Brain microvascular endothelial cell (primary cell): ENCODE data around the gene LRRK2.
"Not testable (repeated sequence)": the region's sequence is repeated elsewhere in the genome, so short reads cannot be mapped to it uniquely, and the experiment has no call there.

Source experiments
- DNase-seq: peaks from one replicate; pipeline ENCODE4 v3.0.0-alpha.2; 2020
- H3K27ac ChIP-seq: fragments of 250-450 bp; sonication (Bioruptor Pico); 2 replicates; pipeline ENCODE4 v1.5.1; 2020; ENCODE audit warnings: mild to moderate bottlenecking, moderate library complexity
- H3K27me3 ChIP-seq: fragments of 250-450 bp; sonication (Bioruptor Pico); replicated peaks from 2 replicates; pipeline ENCODE4 v1.5.1; 2020; ENCODE audit warnings: mild to moderate bottlenecking
- H3K36me3 ChIP-seq: fragments of 250-450 bp; sonication (Bioruptor Pico); replicated peaks from 2 replicates; pipeline ENCODE4 v1.5.1; 2020; ENCODE audit warnings: mild to moderate bottlenecking
- H3K4me3 ChIP-seq: 2 replicates; pipeline ENCODE4 v1.5.1; 2011; ENCODE audit warnings: low read depth, mild to moderate bottlenecking, control low read depth, low read length, moderate library complexity
- in situ Hi-C: cut with HindIII; loops from 2 replicates; pipeline ENCODE4 v1.10.0; 2017; ENCODE audit warnings: low sequenced_read_pairs, low pct_ligation_motif_present
- TF ChIP-seq, protein P1 (sequence below): IDR thresholded peaks from 2 replicates; pipeline ENCODE4 v1.5.1; 2011; ENCODE audit warnings: low read depth, mild to moderate bottlenecking, moderate library complexity, low read length, control low read depth, inconsistent platforms; ENCODE audit errors: missing control alignments

Gene LRRK2

DNA sequence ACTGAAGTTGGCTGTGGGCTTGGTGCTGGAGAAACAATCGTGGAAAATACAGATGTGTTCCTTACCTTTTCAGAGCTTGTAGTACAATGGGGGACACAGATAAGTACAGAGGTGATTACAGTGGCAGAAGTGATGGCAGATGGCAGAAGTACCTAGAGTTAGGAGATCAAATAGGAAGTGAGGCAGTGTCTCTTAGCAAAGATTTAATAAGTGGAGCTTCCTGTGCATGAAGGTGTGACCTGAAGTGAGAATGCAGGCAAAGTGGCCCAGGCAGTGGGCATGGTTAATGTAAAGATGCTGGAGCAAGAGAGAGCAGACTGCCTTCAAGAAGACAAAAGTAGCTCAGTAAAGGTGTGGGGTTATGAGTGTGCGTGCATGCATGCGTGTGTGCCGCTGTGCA lies 16.0 kb downstream of the LRRK2 start:
- TF ChIP-seq, protein P1, sequence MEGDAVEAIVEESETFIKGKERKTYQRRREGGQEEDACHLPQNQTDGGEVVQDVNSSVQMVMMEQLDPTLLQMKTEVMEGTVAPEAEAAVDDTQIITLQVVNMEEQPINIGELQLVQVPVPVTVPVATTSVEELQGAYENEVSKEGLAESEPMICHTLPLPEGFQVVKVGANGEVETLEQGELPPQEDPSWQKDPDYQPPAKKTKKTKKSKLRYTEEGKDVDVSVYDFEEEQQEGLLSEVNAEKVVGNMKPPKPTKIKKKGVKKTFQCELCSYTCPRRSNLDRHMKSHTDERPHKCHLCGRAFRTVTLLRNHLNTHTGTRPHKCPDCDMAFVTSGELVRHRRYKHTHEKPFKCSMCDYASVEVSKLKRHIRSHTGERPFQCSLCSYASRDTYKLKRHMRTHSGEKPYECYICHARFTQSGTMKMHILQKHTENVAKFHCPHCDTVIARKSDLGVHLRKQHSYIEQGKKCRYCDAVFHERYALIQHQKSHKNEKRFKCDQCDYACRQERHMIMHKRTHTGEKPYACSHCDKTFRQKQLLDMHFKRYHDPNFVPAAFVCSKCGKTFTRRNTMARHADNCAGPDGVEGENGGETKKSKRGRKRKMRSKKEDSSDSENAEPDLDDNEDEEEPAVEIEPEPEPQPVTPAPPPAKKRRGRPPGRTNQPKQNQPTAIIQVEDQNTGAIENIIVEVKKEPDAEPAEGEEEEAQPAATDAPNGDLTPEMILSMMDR = no peak
- no peaks in the 10 kb centered on the region for H3K27me3 ChIP-seq
- no peak for DNase-seq
- no peak overlapping the region for H3K4me3 ChIP-seq
- H3K27ac ChIP-seq = no peak overlapping the region
- no peaks in the 10 kb centered on the region for H3K36me3 ChIP-seq
- in situ Hi-C loops = no loop called here

DNA sequence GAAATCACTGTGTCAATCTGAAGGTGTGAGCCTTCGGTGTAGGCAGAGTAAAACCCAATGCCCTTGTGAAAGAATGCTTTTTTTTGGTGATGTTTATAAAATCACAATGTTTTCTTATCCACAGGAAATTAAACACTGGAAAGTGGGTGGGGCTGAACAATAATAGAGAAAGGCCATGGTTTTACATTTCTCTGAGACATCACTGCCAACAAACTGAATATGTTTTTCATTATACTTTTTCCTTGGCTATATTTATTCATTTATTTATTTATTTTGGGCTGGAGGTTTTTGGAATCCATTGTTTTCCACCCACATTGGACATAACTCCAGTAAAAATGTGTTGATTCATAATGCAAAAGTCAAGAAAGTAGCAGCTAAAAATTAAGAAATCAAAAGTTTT lies 16.9 kb downstream of the LRRK2 start:
- DNase-seq = no peak
- H3K4me3 ChIP-seq = no peak overlapping the region
- H3K27me3 ChIP-seq = no peaks in the 10 kb centered on the region
- TF ChIP-seq, protein P1 = no peak
- no peaks in the 10 kb centered on the region for H3K36me3 ChIP-seq
- H3K27ac ChIP-seq = no peak overlapping the region
- in situ Hi-C loops = no loop called here

DNA sequence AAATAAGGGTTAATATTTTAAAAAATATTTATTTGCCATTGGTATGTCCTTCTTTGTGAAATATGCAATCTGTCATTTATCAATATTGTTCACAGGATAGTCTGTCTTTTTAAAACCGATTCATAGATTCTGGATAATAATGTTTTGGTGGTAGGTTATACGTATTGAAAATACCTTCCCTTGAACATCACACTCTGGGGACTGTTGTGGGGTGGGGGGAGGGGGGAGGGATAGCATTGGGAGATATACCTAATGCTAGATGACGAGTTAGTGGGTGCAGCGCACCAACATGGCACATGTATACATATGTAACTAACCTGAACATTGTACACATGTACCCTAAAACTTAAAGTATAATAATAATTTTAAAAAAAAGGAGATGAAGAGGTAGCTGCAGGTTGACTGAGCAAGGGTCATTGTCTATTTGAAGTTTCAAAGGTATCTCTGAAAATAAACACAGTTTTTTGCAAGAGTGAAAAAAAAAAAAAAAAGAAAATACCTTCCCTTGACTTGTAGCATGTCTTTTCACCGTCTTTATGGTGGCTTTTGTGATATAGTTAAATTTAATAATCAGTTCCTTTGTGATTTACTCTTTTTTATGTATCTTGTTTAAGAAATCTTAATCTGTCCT lies 19.8 kb downstream of the LRRK2 start:
- H3K27me3 ChIP-seq, DNase-seq, H3K36me3 ChIP-seq, H3K27ac ChIP-seq, H3K4me3 ChIP-seq, in situ Hi-C loops: not testable (repeated sequence)

DNA sequence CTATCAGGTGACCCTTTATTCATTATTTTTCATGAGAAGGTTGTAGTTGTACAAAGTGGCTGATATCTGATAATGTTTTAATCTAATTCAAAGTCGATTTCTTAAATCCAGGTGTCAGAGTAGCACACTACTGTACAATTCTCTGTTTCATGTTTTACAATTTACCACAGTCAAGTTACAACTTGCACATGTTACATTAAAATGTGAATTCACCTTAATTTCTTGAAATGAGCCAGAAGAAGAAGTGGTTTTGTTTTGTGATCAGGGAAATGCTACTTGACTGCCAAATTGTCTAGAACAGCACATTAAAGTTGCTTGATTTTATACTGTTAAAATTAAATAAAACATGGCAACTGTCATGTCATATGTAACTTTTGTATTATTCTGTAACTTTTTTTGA lies 23.2 kb downstream of the LRRK2 start:
- DNase-seq = no peak
- in situ Hi-C loops = no loop called here
- no peak overlapping the region for H3K27ac ChIP-seq
- H3K27me3 ChIP-seq = no peaks in the 10 kb centered on the region
- TF ChIP-seq, protein P1 = no peak
- no peaks in the 10 kb centered on the region for H3K36me3 ChIP-seq
- H3K4me3 ChIP-seq = no peak overlapping the region

DNA sequence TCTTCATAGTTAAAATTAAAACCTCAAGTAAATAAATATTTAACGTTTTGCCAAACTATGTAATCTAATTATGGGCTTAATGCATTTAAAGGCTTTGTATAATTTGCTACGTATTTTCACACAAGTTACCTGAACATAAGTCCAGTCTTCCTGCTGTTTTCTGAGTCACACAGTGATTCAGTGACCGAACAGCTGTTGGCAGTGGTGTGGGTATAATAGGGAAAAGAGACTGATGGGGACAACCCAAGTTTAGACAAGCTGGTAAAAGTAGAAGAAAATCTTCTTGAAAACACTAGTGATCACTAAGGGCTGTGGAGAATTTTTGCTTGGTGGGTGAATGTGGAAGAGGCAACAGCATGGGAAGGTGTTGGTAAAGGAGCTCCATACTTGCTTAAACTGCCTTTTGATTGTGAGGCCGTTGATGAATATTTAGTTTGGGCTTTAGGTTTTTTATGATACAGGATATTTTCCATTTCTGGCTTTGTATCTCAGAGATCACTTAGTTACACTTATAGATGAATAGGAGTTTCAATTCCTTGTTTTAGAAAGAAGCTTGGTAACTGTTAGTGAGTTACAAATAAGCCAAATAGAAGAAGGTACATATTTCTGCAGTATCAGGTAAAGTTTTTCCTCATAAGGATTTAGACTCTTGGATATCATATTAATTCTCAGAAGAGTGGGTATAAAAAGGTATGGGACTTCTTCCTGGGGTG lies 23.9 kb downstream of the LRRK2 start:
- Histone ChIP-seq H3K27ac (no peak overlapping the region), H3K27me3 (no peaks in the 10 kb centered on the region), H3K36me3 (no peaks in the 10 kb centered on the region), H3K4me3 (no peak overlapping the region)
- TF ChIP-seq, protein P1 = no peak
- in situ Hi-C loops = no loop called here
- DNase-seq = no peak

DNA sequence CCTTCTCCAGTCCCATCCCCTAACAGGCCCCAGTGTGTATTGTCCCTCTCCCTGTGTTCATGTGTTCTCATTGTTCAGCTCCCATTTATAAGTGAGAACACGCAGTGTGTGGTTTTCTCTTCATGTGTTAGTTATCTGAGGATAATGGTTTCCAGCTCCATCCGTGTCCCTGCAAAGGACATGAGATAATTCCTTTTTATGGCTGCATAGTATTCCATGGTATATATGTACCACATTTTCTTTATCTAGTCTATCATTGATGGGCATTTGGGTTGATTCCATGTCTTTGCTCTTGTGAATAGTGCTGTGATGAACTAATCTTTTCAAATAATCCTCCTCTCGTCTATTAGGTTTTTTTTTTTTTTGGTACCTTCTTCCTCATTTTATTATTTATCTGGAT lies 25.9 kb downstream of the LRRK2 start:
- H3K27me3 ChIP-seq, H3K36me3 ChIP-seq, H3K4me3 ChIP-seq, H3K27ac ChIP-seq, DNase-seq, in situ Hi-C loops: not testable (repeated sequence)

DNA sequence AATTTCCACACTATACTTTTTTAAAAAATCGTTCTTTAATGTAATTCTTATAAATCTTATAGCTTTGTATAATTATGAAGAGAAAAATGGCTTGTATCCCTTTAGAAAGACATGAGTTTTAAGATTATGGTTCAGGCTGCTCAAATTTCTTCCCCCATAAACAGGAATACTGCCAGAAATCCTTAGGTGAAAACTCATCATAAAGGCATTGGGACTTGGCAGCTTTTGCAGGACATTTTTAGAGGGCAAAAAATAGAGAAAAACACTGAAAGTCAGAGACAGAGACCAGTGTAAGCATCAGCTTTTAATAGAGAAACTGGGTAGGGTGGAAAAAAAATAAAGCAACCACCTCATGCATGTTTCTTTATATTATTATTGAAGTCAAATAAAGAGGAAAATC lies 29.1 kb downstream of the LRRK2 start:
- TF ChIP-seq, protein P1 = no peak
- Histone ChIP-seq H3K4me3 (no peak overlapping the region), H3K36me3 (no peaks in the 10 kb centered on the region), H3K27me3 (no peaks in the 10 kb centered on the region), H3K27ac (no peak overlapping the region)
- DNase-seq = no peak
- in situ Hi-C loops = no loop called here
